Hepatocyte (in vitro differentiated cells): Measurements from ENCODE around the gene HSDL2. TPM values are rescaled to one million over a fixed set of nuclear protein-coding genes. Genes with fewer than 3 reads are reported as not detected.

Experiments
- DNase-seq: peaks from one replicate; pipeline ENCODE4 v3.0.0-alpha.2; 2016; ENCODE audit warnings: low spot score
- H2AFZ ChIP-seq: fragments of 200-600 bp; sonication (generic); 2 replicates; pipeline ENCODE4 v1.6.0; 2016; ENCODE audit warnings: antibody characterized with exemption, mild to moderate bottlenecking
- H3K27ac ChIP-seq: fragments of 200-600 bp; sonication (generic); 2 replicates; pipeline ENCODE4 v1.5.1; 2016; ENCODE audit warnings: mild to moderate bottlenecking
- H3K27me3 ChIP-seq: fragments of 200-600 bp; sonication (generic); 2 replicates; pipeline ENCODE4 v1.6.1; 2016
- H3K36me3 ChIP-seq: fragments of 200-600 bp; sonication (generic); replicated peaks from 2 replicates; pipeline ENCODE4 v1.5.1; 2016; ENCODE audit warnings: low read depth; ENCODE audit not compliant: insufficient read depth
- H3K4me1 ChIP-seq: fragments of 200-600 bp; sonication (generic); 2 replicates; pipeline ENCODE4 v1.5.1; 2016; ENCODE audit warnings: mild to moderate bottlenecking, moderate library complexity; ENCODE audit not compliant: insufficient read depth
- H3K4me2 ChIP-seq: fragments of 200-600 bp; sonication (generic); 2 replicates; pipeline ENCODE4 v1.6.0; 2016
- H3K4me3 ChIP-seq: fragments of 200-600 bp; sonication (generic); 2 replicates; pipeline ENCODE4 v1.5.1; 2016; ENCODE audit warnings: mild to moderate bottlenecking
- H3K79me2 ChIP-seq: fragments of 200-600 bp; sonication (generic); 2 replicates; pipeline ENCODE4 v1.6.0; 2017; ENCODE audit warnings: mild to moderate bottlenecking
- H3K9me2 ChIP-seq: fragments of 200-600 bp; sonication (generic); replicated peaks from 2 replicates; pipeline ENCODE4 v1.6.0; 2017; ENCODE audit warnings: mild to moderate bottlenecking; ENCODE audit not compliant: insufficient read depth
- H3K9me3 ChIP-seq: fragments of 200-600 bp; sonication (generic); 2 replicates; pipeline ENCODE4 v1.5.1; 2016; ENCODE audit warnings: low read depth, mild to moderate bottlenecking
- H4K20me1 ChIP-seq: fragments of 200-600 bp; sonication (generic); 2 replicates; pipeline ENCODE4 v1.6.0; 2016; ENCODE audit warnings: mild to moderate bottlenecking; ENCODE audit not compliant: insufficient read depth, poor library complexity, severe bottlenecking
- CTCF ChIP-seq: fragments of 200-600 bp; sonication (generic); IDR thresholded peaks from 2 replicates; pipeline ENCODE4 v1.5.1; 2016; ENCODE audit warnings: antibody characterized with exemption, mild to moderate bottlenecking; ENCODE audit not compliant: poor library complexity
- EZH2 ChIP-seq: fragments of 200-600 bp; sonication (generic); IDR thresholded peaks from 2 replicates; pipeline ENCODE4 v1.6.1; 2016; ENCODE audit warnings: antibody characterized with exemption, mild to moderate bottlenecking, borderline replicate concordance
- EZH2phosphoT487 ChIP-seq: fragments of 200-600 bp; sonication (generic); IDR thresholded peaks from one replicate; pipeline ENCODE4 v1.6.1; 2018; ENCODE audit warnings: antibody characterized with exemption, mild to moderate bottlenecking, low read depth, moderate library complexity; ENCODE audit not compliant: unreplicated experiment, severe bottlenecking
- WGBS: methylation state at CpG from one replicate; pipeline ENCODE4 v1.1.6; 2016; ENCODE audit warnings: low lambda C conversion rate; ENCODE audit errors: missing lambda C conversion rate; 5-methylcytosine and 5-hydroxymethylcytosine counted together
- polyA plus RNA-seq: library from polyadenylated mRNA; unstranded; fragments of >200 nt; fragmentation: Nextera tagmentation; extraction: Ambion mirVana; gene quantifications from 2 replicates; pipeline ENCODE4 v1.2.1, GENCODE V29; 2016
- total RNA-seq: library from RNA; depleted of rRNA; stranded (reverse); fragments of >200 nt; gene quantifications from 2 replicates; pipeline ENCODE4 v1.2.3, GENCODE V29; 2014

The HSDL2 gene
- total and polyA plus RNA-seq, 2 experiments from 2014 or later = 50.0 to 97.3 TPM

GRCh38 chr9:112446526-112446925 lies 66.6 kb downstream of the HSDL2 start:
- Histone ChIP-seq H3K27me3 (no peaks in the 10 kb centered on the region), H3K4me3 (no peak overlapping the region), H3K4me1 (no peaks in the 10 kb centered on the region), H3K79me2 (no peaks in the 10 kb centered on the region), H2AFZ (no peak overlapping the region), H3K9me2 (no peaks in the 10 kb centered on the region), H3K36me3 (no peaks in the 10 kb centered on the region), H3K27ac (peak overlapping the region; percentile 42), H3K4me2 (no peak overlapping the region), H3K9me3 (no peaks in the 10 kb centered on the region), H4K20me1 (no peaks in the 10 kb centered on the region)
- no peak for DNase-seq
- TF ChIP-seq EZH2 = no peak
- TF ChIP-seq EZH2phosphoT487 = no peak
- TF ChIP-seq CTCF = no peak
- WGBS = 79% methylated on average over 2 of the region's 2 CpGs

DNA sequence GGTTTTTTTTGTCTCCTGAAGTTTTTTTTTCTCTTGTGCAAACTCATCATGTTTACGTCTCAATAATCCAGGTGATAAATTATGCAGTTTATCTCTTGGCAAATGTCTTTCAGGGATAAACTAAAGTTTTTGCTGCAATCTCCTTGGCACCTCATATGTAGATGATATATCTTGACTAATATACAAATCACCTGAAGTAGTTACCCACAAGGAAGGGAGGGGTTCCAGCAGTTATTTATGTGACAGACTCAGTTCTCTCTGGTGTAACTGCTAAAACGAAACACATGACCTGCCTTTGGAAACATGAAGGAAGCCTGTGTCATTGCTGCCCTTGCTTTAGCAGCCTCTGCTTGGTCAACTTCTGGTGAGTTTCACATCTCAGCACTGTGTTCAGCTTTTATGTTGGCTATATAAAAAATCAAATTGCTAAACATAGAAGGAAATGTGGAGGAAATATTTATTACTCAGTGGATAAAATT lies 67.4 kb downstream of the HSDL2 start:
- Histone ChIP-seq H3K4me2 (no peak overlapping the region), H3K9me2 (no peaks in the 10 kb centered on the region), H3K4me1 (no peaks in the 10 kb centered on the region), H4K20me1 (no peaks in the 10 kb centered on the region), H3K27ac (peak overlapping the region; percentile 2), H3K27me3 (no peaks in the 10 kb centered on the region), H3K9me3 (no peaks in the 10 kb centered on the region), H3K4me3 (no peak overlapping the region), H3K79me2 (no peaks in the 10 kb centered on the region), H2AFZ (no peak overlapping the region), H3K36me3 (no peaks in the 10 kb centered on the region)
- TF ChIP-seq EZH2phosphoT487 (no peak), CTCF (no peak), EZH2 (no peak)
- DNase-seq = peak; percentile 34
- 44% methylated on average over 2 of the region's 2 CpGs for WGBS

GRCh38 chr9:112462855-112463254 lies 82.9 kb downstream of the HSDL2 start:
- Histone ChIP-seq H4K20me1 (no peaks in the 10 kb centered on the region), H3K79me2 (no peaks in the 10 kb centered on the region), H3K27me3 (no peaks in the 10 kb centered on the region), H3K36me3 (no peaks in the 10 kb centered on the region), H2AFZ (no peak overlapping the region), H3K27ac (no peak overlapping the region), H3K9me3 (no peaks in the 10 kb centered on the region), H3K4me2 (no peak overlapping the region), H3K4me1 (no peaks in the 10 kb centered on the region), H3K9me2 (no peaks in the 10 kb centered on the region), H3K4me3 (no peak overlapping the region)
- DNase-seq = no peak
- 97% methylated on average over 1 of the region's 1 CpG for WGBS
- TF ChIP-seq EZH2 = no peak
- TF ChIP-seq CTCF = no peak
- no peak for TF ChIP-seq EZH2phosphoT487

GRCh38 chr9:112465352-112465751 lies 85.4 kb downstream of the HSDL2 start:
- H3K4me2 ChIP-seq = no peak overlapping the region
- no peak overlapping the region for H3K4me3 ChIP-seq
- no peaks in the 10 kb centered on the region for H3K27me3 ChIP-seq
- no peak for DNase-seq
- H4K20me1 ChIP-seq = no peaks in the 10 kb centered on the region
- H3K27ac ChIP-seq = no peak overlapping the region
- H3K36me3 ChIP-seq = no peaks in the 10 kb centered on the region
- no peaks in the 10 kb centered on the region for H3K4me1 ChIP-seq
- no peak overlapping the region for H2AFZ ChIP-seq
- no peak for TF ChIP-seq CTCF
- no peak for TF ChIP-seq EZH2
- no peak for TF ChIP-seq EZH2phosphoT487
- no peaks in the 10 kb centered on the region for H3K9me2 ChIP-seq
- H3K9me3 ChIP-seq = no peaks in the 10 kb centered on the region
- 92% methylated on average over 4 of the region's 4 CpGs for WGBS
- no peaks in the 10 kb centered on the region for H3K79me2 ChIP-seq
